ENCODE measurements around the gene MRPS27.
A peak's percentile ranks its signal among the peaks of the same experiment; 100 is the strongest.

The MRPS27 gene

DNA sequence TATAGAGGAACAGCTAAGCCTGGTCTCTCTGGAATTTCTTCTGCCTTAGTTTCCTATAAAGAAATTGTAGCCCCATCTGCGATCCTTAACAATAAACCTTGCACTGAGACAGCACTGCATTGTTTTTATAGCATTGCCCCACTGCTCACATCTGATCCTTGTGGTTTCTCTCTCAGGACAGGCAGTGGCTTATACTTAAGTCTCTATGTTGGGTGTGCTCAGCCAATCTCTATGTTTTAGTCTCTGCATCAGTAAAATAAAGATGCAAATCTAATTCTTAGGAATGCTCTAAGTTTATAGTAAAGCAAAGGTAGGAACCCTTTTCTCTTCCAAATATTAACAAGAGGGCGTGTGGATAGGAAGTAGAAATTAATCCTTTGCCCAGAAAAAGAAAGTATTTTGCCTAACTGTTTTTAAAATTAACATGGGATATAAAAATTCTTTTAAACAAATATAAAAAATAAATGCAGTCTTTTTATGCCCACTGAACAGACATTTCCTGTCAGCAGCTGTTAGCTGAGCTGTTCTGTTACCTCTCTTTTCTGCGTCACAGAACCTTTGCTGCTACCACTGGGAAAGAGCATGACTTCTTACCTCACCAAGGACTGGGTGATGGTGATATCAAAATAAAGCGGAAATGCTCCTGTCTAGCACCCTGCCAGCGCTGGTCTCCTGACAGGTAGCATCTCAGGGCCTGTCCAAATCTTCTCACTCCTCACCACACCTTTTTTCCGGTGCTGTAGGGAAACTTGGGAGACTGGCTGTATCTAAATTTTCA is 29.5 kb downstream of the MRPS27 start:
- no peak for DNase-seq

DNA sequence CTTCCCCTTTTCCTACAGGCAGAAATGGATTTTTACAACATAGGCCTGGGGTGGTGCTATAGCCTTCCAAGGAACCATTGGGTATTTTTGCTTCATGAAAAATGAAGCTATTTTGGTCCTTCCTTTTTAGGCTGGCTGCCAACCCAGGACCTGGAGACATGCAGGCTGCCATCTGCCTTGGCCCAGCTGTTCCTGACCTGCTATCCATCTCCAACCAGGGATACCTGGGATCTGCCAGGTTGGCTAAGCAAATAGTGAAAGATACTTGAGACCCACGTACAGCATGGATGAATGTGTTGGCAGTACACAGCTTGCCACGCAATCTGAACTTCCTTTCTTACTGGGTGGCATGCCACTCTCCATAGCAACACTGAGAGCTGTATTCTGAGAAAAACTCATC is 31.1 kb downstream of the MRPS27 start:
- no peak for DNase-seq

DNA sequence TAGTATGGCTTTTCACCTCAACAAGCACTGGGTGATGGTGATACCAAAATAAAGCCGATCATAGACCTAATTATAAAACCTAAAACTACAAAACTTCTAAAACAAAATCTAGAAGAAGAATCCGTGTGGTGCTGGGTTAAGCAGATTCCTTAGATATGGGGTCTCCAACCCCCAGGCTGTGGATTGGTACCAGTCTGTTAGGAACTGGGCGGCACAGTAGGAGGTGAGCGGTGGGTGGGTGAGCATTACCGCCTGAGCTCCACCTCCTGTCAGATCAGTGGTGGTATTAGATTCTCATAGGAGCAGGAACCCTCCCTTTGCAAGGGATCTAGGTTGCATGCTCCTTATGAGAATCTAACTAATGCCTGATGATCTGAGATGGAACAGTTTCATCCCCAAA is 33.2 kb downstream of the MRPS27 start:
- no peak for DNase-seq

DNA sequence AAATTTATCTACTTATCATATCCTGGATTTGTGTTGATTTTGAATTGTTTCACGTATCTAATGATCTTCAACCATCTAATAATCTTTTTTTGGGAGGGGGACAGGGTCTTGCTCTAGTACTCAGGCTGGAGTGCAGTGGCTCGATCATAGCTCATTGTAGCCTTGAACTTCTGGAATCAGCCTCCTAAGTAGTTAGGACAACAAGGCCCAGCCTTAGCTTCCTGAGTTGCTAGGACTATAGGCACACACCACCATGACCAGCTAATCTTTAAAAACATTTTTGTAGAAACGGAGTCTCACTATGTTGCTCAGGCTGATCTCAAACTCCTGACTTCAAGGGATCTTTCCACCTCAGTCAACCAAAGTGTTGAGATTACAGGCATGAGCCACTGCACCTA is 34.6 kb downstream of the MRPS27 start:
- no peak for DNase-seq

DNA sequence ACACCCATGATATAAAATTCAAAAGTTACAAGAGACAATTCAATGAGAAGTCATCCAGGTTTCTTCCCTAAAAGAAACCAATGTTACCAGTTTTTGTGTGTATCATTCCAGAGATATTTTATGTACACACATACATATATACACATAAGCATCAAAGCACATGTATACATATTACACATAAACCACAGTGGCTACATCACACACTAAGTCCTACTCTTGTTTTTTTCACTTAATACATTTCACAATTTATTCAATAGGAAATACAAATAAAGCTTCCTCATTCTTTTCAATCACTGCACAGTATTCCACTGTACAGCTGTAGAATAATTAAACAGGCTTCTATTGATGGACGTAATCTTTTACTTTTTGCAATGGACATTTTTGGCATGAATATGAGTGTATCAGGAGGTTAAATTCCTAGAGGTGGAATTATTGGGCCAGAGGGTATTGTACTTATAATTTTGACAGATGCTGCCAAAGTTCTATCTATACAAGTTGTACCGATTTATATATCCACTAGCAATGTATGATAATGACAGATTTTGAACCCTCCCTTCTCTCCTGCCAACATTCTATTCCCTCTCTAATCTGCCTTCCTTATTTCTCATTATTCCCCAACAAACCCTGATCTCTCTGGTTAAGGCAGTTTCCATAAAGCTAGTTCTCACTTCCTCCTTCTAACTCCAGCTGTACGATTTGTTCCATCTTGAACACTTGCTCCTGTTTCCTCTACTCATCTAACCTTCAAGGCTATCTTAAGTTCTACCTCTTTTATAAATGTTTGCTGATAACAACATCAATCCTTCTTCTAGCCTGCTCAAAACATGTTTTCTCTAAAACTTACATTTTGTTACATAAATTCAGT is 35.2 kb downstream of the MRPS27 start:
- DNase-seq, result no peak

DNA sequence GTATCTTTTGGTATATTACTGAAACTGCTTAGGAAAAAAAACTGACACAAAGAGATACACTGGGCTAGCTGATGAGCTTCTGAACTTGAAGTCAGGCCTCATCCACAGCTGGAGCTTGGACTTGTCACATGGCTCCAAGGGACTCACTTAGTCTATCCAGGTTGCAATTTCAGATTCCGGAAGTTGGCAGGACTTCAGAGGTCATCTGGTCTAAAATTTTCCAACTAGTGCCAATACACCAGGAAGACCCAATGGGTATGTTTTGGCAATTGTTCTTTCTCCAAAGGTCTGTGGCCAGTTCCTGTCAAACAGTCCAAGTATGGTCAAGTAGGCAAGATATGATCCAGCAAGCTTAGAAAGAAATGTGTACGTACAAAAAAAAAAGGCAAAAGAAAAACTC is 36.7 kb downstream of the MRPS27 start:
- no peak for DNase-seq

DNA sequence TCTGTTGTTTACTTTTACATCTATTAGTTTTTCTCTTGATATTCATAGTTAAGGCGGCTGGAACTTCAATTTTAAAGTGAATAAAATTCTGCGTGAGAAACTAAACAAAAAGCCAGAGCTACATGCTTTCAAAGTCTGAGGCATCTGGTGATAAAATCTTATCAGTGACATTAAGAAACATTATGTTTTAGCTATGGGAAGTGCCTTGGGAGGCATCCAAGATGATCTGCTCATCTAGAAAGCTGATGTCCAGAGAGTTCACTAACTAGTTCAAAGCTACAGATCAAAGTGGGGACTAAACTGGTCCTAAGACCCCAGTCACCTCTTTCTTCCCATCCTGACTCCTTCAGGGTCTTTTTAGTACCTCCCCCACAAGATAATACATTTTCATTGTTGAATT is 37.2 kb downstream of the MRPS27 start:
- no peak for DNase-seq

DNA sequence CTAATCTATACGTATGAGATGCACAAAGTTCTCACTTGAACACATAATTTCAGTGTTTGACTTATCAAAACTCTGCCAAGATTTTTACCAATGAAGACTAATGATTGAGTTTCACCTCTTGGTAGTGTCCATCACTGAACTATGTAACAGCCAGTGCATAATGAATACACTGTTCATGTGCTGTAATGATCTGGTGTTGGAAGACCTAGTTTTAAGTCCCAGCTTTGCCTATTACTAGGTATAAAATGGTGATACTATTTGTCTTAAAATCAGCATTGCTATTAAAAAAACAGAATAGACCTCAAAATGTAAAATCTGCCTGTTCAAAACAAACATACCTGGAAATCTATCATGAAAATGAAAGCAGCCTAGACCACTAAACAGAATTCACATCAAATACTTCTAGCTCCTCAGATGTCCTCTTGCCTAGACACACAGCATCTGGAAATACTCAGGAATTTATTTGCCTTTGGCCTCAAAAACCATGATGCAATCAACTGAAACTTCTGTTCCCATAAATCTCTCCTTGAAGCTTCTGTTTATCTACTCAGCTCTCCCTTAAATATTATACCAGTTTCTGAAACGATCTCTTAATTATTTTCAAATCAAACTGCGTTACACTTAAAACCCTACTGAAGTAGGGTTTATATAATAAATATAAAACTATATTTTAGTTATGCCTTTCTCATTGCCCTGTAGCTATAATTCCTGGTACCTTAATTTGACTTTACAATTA is 38.1 kb downstream of the MRPS27 start:
- no peak for DNase-seq

DNA sequence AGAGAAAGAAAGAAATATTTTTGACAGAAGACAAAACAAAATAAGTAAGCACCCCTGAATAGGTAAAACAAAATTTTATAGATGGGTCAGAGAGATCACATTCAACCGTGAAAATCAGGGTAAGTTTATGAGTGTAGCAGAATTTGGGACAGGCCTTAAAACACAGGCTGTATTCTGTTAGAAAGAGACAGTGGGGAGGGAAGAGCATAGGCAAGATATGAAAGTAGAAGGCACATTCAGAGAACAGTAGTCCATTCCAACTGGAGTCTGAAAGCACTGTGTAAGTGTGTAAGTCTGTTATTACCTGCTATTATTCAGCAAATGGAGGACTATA is 38.6 kb downstream of the MRPS27 start:
- DNase-seq, result no peak

DNA sequence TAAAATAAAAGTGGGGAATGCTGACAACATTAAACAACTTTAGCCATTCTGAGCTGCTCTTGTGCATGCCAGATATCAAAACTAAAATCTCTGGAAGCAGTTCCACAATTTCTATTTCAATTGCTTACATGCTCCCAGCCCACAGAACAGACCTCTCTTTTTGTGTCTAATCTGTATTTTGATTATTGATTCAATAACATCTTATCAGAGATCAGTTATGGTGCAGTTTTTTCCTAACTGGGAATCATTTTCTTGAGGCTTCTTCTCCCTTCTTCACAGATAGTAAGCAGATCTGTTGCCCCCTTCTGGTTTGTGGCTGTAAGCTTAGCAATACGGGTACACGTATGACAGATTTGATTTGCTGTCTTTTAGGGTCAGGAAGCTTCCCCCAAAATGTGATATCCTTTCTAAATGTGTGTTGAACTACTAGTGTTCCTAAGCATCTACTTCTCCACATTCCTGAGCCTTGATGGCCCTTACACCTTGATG is 39.4 kb downstream of the MRPS27 start:
- DNase-seq, result no peak

DNA sequence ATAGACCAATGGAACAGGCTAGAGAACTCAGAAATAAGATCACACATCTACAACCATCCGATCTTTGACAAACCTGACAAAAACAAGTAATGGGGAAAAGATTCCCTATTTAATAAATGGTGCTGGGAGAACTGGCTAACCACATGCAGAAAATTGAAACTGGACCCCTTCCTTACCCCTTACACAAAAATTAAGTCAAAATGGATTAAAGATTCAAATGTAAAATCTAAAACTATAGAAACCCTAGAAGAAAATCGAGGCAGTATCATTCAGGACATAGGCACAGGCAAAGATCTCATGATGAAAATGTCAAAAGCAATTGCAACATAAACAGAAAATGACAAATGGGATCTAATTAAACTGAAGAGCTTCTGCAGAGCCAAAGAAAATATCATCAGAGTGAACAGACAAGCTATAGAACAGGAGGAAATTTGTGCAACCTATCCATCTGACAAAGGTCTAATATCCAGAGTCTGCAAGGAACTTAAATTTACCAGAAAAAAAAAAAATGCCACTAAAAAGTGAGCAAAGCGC is 43.8 kb downstream of the MRPS27 start:
- DNase-seq, result no peak

DNA sequence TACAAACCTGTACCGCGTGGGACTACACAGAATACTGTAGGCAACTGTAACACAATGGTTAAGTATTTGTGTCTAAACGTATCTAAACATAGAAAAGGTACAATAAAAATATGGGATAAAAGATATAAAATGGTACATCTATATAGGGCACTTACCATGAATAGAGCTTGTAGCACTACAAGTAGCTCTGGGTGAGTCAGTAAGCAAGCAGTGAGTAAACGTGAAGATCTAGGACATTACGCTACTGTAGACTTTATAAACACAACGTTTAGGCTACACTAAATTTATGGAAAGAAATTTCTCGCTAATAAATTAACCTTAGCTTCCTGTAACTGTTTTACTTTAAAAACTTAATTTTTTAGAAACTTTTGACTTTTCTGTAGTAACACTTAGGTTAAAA is 46.5 kb downstream of the MRPS27 start:
- DNase-seq, result no peak

DNA sequence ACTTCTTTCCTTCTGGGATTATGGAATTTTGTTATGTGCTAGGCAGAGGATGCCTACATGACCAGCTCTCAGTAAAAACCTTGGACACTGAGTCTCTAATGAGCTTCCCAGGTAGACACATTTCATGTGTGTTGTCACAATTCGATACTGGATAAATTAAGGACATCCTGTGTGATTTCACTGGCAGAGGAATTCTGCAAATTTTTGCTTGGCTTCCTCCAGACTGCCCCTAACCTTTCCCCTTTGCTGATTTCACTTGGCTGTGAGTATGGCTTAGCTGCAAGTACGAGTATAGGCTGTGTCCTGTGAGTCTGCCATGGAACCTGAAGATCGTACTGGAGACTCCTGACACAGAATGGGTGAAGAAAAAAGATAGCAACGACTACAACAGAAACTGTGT is 47.6 kb downstream of the MRPS27 start:
- no peak for DNase-seq

DNA sequence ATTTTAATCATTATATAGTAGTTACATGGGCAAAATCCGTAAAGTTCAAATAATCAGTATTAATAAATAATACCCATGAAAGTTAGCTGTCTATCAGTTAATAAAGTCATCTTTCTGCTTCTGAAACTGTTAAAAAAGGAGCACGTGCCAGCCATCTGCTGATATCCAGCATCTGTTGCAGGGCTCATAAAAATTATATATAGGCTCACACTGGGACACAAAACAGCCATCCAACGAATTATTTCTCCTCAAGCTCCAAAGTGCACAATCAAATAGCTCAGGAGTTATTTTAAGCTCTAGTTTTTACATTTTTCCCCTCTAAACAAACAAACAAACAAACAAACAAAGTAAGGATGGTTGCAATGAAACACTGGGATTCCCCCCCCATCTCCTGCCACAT is 48.3 kb downstream of the MRPS27 start:
- no peak for DNase-seq

DNA sequence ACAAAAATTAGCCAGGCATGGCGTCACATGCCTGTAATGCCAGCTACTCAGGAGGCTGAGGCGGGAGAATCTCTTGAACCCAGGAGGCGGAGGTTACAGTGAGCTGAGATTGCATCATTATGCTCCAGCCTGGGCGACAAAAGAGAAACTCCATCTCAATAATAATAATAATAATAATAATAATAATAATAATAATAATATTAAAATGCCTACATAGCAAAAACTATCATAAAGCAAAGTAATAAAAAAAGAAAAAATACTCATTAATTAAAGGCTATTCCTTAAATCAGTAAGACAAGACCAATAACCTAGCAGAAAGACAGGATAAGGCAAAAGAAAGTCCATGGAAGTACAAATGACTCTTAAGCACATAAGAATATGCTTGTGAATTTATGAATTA is 50.0 kb downstream of the MRPS27 start:
- no peak for DNase-seq

DNA sequence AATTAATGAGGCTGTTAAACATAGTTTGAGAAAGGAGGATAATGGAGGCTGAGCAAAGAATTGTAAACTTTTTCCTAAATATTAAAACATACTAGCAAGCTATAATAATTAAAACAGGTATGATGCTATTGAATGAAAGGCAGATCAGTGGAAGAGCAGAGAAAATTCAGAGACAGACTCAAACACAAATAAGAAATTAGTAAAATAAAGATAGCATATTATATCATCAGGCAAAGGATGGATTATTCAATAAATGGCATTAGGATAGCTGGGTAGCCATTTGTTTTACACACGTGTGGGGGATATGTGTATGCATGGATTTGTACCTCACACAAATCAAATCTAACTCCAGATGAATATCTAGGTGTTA is 50.6 kb downstream of the MRPS27 start:
- DNase-seq, result no peak

DNA sequence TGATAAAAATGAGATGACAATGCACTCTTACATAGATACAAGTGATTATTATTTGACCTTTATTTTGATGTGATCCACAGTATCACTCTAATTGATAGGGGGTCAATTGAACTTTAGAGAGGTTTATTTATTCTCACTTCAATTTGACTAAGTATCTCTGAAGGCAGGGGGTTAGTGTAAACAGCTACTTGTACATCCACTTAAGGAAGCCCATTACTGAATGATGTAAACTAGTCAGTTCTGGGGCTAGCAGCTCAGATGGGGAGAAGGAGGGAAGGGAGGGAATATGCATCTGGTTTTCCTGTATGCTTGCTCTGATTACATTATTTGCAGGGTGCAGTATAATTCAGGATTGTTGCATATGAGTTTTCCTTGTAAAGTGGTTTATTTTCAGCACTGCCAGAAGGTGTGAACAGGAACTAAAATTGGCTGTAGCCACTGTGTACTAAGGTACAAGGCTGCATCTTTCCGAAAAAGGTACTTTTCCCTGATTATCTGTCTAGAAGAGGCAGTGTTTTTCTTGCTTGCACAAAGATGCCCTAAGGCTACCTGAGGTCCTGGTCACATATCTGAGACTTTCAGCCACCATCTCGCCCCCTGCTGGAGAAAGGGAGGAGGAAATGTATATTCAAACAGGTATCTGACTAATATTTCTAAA is 51.2 kb downstream of the MRPS27 start:
- DNase-seq, result peak in 3 of 4 experiments; percentile 1 to 32 (median 2)

DNA sequence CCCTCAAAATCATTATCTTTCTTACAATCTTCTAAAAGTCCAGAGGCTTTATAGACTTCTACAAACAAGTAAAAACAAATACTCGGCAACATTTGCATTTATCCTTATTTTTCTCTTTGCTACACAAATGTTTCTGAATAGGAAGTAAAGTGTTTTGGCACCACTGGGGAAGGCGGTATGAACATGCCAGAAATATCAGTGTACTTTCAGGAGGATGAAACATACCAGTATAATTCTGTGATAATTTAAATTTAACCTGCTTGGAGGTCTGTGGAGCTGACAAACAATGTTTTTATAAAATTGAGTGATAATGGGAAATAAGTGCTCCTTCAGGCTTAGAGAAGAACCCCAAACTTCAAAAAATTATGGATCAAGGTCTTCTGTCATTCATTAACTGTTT is 51.8 kb downstream of the MRPS27 start:
- DNase-seq, result no peak

DNA sequence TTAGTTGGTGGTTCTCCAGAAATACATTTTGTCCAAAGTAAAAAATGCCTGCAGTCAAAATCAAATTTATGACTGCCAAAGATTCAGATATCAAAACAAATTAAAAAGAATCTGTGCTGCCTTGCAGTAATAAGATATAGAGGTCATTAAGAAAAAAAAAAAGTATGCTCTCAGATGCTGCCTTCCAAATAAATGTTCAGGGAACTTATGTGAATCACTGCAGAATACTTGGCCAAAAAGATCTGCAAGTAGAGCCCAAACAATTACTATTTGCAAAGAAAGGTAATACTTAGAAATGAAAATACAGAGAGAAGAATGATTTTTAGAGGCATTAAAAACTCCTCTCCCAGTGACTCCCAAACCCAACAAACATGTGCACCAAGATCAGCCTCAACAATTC is 52.4 kb downstream of the MRPS27 start:
- no peak for DNase-seq

DNA sequence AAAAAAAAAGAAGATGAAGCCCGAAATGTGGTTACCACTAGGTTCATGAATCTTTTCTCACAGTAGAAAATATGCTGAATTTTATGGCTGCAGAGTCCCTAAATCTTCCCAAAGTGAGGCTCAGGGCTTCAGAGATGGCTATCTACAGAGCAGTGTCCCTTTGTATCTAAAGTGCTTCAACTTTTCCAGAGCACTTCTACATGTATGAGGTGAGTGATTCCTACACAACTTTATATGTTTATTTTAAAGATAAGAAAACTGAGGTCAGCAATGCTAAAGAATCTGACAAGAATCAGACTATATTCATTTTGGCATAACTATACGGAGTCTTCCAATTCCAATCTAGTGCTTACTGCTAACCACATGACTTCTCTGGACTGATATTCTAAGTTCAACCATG is 53.2 kb downstream of the MRPS27 start:
- no peak for DNase-seq

DNA sequence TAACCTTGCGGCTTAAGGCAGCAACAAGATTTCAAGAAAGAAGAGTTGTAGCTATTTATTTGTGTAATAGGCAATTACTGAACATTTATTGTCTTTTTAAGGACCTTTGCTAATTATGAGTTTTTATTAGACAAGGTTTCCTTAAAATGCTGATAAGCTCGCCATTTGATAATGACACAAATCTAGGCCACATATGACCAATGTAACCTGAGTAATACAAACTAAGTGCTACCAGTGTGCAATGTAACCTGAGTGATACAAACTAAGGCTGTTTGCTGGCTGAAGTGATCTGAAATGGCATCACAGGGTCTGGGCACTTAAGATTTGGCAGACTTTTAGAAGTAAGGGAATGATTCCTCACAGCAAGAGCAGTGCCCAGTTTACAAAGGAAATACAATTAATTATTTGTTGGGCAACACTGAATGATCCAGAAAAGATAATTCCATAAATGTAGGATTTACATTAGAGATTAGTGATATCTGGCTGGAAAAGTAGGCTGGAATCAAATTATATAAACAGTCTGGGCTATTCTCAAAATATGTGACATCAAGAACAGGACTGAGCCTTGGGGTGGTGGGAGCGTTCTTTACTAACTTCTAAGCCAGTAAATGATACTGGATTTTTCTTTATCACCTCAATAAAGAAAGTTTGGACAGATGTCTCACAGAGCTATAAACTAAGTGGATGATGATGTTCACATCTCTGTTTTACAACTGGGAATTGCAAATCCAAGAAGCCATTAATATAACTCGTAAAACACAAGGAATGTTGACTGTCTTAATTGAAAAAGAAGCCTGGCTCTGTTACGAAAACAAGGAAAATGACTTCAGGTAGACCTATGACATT is 54.8 kb downstream of the MRPS27 start:
- DNase-seq, result no peak

DNA sequence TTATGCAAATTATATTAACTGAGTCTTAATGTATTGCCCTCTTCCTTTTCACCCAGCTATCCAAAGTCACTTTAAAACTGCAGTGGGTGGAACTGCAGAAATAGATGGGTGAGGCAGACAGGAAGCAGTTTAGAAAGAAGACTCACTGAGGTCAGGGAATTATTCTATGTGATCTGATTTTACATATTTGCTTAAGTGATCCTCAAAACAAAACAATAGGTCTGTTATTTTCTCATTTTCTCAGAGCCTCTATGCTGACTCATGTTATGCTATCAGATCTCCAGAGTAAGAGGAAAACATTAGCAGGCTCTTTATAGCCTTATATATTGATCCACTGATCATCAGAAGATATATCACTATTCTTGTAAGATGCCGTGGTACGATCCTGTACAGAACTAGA is 63.5 kb downstream of the MRPS27 start:
- no peak for DNase-seq
